Heart right ventricle (tissue), 16 donors: ENCODE results near the gene IARS1. TPM values are rescaled to one million over a fixed set of nuclear protein-coding genes. Genes with fewer than 3 reads are reported as not detected.

Experiments
- ATAC-seq, 8 donors: fragments of 200-7000 bp; cut with Tn5 transposase; one replicate each; pipeline ENCODE4 v1.9.1; 2020; ENCODE audit warnings: mild to moderate bottlenecking in 8 of 8, moderate library complexity in 8 of 8, moderate number of reproducible peaks in 1 of 8
- DNase-seq, 2 donors: peaks; one replicate each; pipeline ENCODE4 v3.0.0-alpha.2; 2020
- H3K27ac ChIP-seq, 10 donors: fragments of 200-600 bp; sonication (generic) in 2 of 10; one replicate each; pipeline versions ENCODE4 v1.5.0 to v1.8.0; 2020 to 2022; ENCODE audit warnings: mild to moderate bottlenecking in 3 of 10
- H3K27me3 ChIP-seq, 7 donors: fragments of 200-600 bp; one replicate each; pipeline ENCODE4 v1.8.0; 2021 to 2022; ENCODE audit warnings: mild to moderate bottlenecking in 2 of 7
- H3K36me3 ChIP-seq, 9 donors: fragments of 200-600 bp; sonication (generic) in 1 of 9; one replicate each; pipeline versions ENCODE4 v1.5.0 to v1.8.0; 2020 to 2022; ENCODE audit warnings: mild to moderate bottlenecking in 2 of 9
- H3K4me1 ChIP-seq, 9 donors: fragments of 200-600 bp; sonication (generic) in 1 of 9; one replicate each; pipeline versions ENCODE4 v1.5.0 to v1.8.0; 2020 to 2022; ENCODE audit warnings: mild to moderate bottlenecking in 4 of 9
- H3K4me3 ChIP-seq, 10 donors: fragments of 200-600 bp; sonication (generic) in 2 of 10; one replicate each; pipeline versions ENCODE4 v1.5.0 to v1.8.0; 2020 to 2022; ENCODE audit warnings: mild to moderate bottlenecking in 7 of 10, moderate library complexity in 2 of 10
- H3K9me3 ChIP-seq, 11 donors: fragments of 200-600 bp in 10 of 11; sonication (generic) in 2 of 11; one replicate each; pipeline versions ENCODE4 v1.5.0 to v1.8.0; 2013 to 2022; ENCODE audit warnings: mild to moderate bottlenecking in 2 of 11, control low read depth in 1 of 11, moderate library complexity in 1 of 11
- CTCF ChIP-seq, 9 donors: fragments of 200-600 bp; sonication (generic) in 2 of 9; IDR thresholded peaks; one replicate each; pipeline versions ENCODE4 v1.5.0 to v1.8.0; 2021 to 2022; ENCODE audit warnings: antibody characterized with exemption in 9 of 9, mild to moderate bottlenecking in 5 of 9, moderate library complexity in 1 of 9
- WGBS, 2 donors: extraction: QIAGEN DNeasy Blood & Tissue Kit; methylation state at CpG; one replicate each; pipeline ENCODE4 v1.1.7; 2013; ENCODE audit warnings: inconsistent platforms in 1 of 2; 5-methylcytosine and 5-hydroxymethylcytosine counted together
- intact Hi-C, 10 donors: fragments of 100-400 bp; cut with DNase I; formaldehyde crosslinking; loops; one replicate each; pipeline versions ENCODE4 v1.11.1 to v1.14.2; 2022
- polyA plus RNA-seq, 2 donors: library from polyadenylated mRNA; stranded (reverse); fragments of 200-250 nt; gene quantifications; one replicate each; pipeline ENCODE4 v1.2.3, GENCODE V29; 2013
- total RNA-seq, 10 donors: library from RNA; stranded (reverse); fragmentation: NEBNext Ultra II Directional in 3 of 10; extraction: Animal tissue kit (Norgen Biotek cat#: 25700) in 3 of 10; gene quantifications; one replicate each; pipeline versions ENCODE4 v1.2.1 to v1.2.4, GENCODE V29; 2021 to 2023
- donor health status: Arrhythmogenic right ventricular cardiomyopathy.
- donor health status: ischemic (EF 13 %, LVEDD 7.1; RV severe dilation, severe dysfunction).
- donor health status: healthy with polysubstance abuse.
- donor health status: DM: no; HTN: yes; CAD: no.
- donor health status: DM: no; HTN: no; CAD: no.
- donor health status: ischemic (EF 25% LVEDD 6.9; RV normal size, moderate dysfunction).
- donor health status: ischemic (EF 25% LVEDD 5.7; RV mildly dilated, moderate dysfunction).
- donor health status: healthy.
- donor health status: DM: yes; HTN: yes; CAD: no.
- donor health status: Ischemic cardiomyopathy.
- donor health status: ischemic (EF 35%, LVEDD 5.7; RV mildly dilated, moderate dysfunction).
- donor health status: nonischemic (EF 11% LVEDD 7.7; RV severe dilation, severe dysfunction).
- donor health status: DM: yes; HTN: yes; CAD: no.
- donor health status: PGD.
- donor health status: ischemic (EF 29% LVEDD 5.4; RV normal size, mild dysfunction).
- donor health status: nonischemic (EF 23%, LVEDD 6.1; RV moderate dilation, normal function).

IARS1 gene
- total and polyA plus RNA-seq, 12 donors: 9.0 to 79.6 (median 60.8) TPM

GRCh38 chr9:92275541-92275940 lies 18.0 kb downstream of the IARS1 start:
- no peak for TF ChIP-seq CTCF (IDR thresholded peaks at IDR 0.05)
- peaks cover 0 to 7% (median 0%) of the 10 kb centered on the region in 9 donors for H3K4me1 ChIP-seq
- no peak for DNase-seq
- H3K9me3 ChIP-seq: no peaks in the 10 kb centered on the region
- H3K36me3 ChIP-seq: peaks cover 0 to 100% (median 96%) of the 10 kb centered on the region in 9 donors
- no peak overlapping the region for H3K27ac ChIP-seq
- no peaks in the 10 kb centered on the region for H3K27me3 ChIP-seq
- 93 to 94% methylated on average over 6 of the region's 6 CpGs for WGBS, 2 donors
- H3K4me3 ChIP-seq: no peak overlapping the region
- no peak for ATAC-seq
- intact Hi-C loops: loop anchor here in 1 of 10 donors (5.0 kb wide), 1 partner anchor 33 kb away; no protein-coding TSS in a partner anchor

- Histone ChIP-seq H3K4me3 (no peak overlapping the region), H3K4me1 (peaks cover 0 to 4% (median 0%) of the 10 kb centered on the region in 9 donors), H3K36me3 (peaks cover 0 to 100% (median 96%) of the 10 kb centered on the region in 9 donors), H3K9me3 (no peaks in the 10 kb centered on the region), H3K27ac (no peak overlapping the region), H3K27me3 (no peaks in the 10 kb centered on the region)
- no peak for TF ChIP-seq CTCF (IDR thresholded peaks at IDR 0.05)
- intact Hi-C loops: no loop called here
- DNase-seq (no peak), ATAC-seq (no peak)
- WGBS, 2 donors: 94 to 96% methylated on average over 5 of the region's 5 CpGs
Observed at GRCh38 chr9:92270511-92270910, 23.0 kb downstream of the IARS1 start.

GRCh38 chr9:92266486-92266885 lies 27.0 kb downstream of the IARS1 start:
- intact Hi-C loops: no loop called here
- Histone ChIP-seq H3K9me3 (no peaks in the 10 kb centered on the region), H3K36me3 (peaks cover 8 to 100% (median 94%) of the 10 kb centered on the region in 9 donors), H3K27me3 (no peaks in the 10 kb centered on the region), H3K4me3 (no peak overlapping the region), H3K27ac (no peak overlapping the region), H3K4me1 (peaks cover 0 to 4% (median 0%) of the 10 kb centered on the region in 9 donors)
- ATAC-seq (peak in 1 of 8 donors; percentile 33), DNase-seq (peak in 1 of 2 donors; percentile 9)
- TF ChIP-seq CTCF (IDR thresholded peaks at IDR 0.05): no peak
- 40 to 56% methylated on average over 4 of the region's 4 CpGs for WGBS, 2 donors

GRCh38 chr9:92265154-92265553 lies 28.3 kb downstream of the IARS1 start:
- WGBS, 2 donors: 94 to 95% methylated on average over 3 of the region's 3 CpGs

More at GRCh38 chr9:92265154-92265553, 28.3 kb downstream of the IARS1 start:
- H3K9me3 ChIP-seq: no peaks in the 10 kb centered on the region
- DNase-seq (no peak), ATAC-seq (no peak)
- peaks cover 8 to 100% (median 92%) of the 10 kb centered on the region in 9 donors for H3K36me3 ChIP-seq
- no peak overlapping the region for H3K4me3 ChIP-seq
- peaks cover 0 to 4% (median 0%) of the 10 kb centered on the region in 9 donors for H3K4me1 ChIP-seq
- no peaks in the 10 kb centered on the region for H3K27me3 ChIP-seq
- TF ChIP-seq CTCF (IDR thresholded peaks at IDR 0.05): no peak
- H3K27ac ChIP-seq: no peak overlapping the region
- intact Hi-C loops: no loop called here
